HG03025 (cell line): ENCODE results near the gene C17orf107.
"Not testable (repeated sequence)": the region's sequence is repeated elsewhere in the genome, so short reads cannot be mapped to it uniquely, and the experiment has no call there.

ENCODE experiments used
- ATAC-seq: cut with Tn5 transposase; IDR thresholded peaks from one replicate; pipeline ENCODE4 v1.9.1; 2021; ENCODE audit warnings: mild to moderate bottlenecking, moderate library complexity; ENCODE audit not compliant: unreplicated experiment, low FRiP score

The C17orf107 gene

GRCh38 chr17:4898351-4898750 lies 985 bp upstream of the C17orf107 start:
- ATAC-seq: no peak

- no peak for ATAC-seq
These were observed 409 bp upstream of the C17orf107 start for GRCh38 chr17:4898927-4899326.

GRCh38 chr17:4900231-4901107 lies 1.1 kb downstream of the C17orf107 start:
- ATAC-seq: no peak

GRCh38 chr17:4901108-4901647 lies 1.8 kb downstream of the C17orf107 start:
- ATAC-seq: no peak

GRCh38 chr17:4901648-4902344 lies 2.5 kb downstream of the C17orf107 start:
- ATAC-seq: no peak

GRCh38 chr17:4902540-4902939 lies 3.2 kb downstream of the C17orf107 start:
- no peak for ATAC-seq

GRCh38 chr17:4903051-4903818 lies 3.9 kb downstream of the C17orf107 start, which contains the start of gene CHRNE:
CHRNE (minus strand) TSS chr17:4903098; CDS start chr17:4903063, 35 bp downstream.
- no peak for ATAC-seq

- not testable (repeated sequence) for ATAC-seq
These were observed 7.3 kb downstream of the C17orf107 start for GRCh38 chr17:4906642-4907041.

- ATAC-seq: no peak
These were observed 9.0 kb downstream of the C17orf107 start for GRCh38 chr17:4908301-4908700.

GRCh38 chr17:4908711-4909496 lies 9.6 kb downstream of the C17orf107 start:
- ATAC-seq: no peak

GRCh38 chr17:4913994-4914393 lies 14.7 kb downstream of the C17orf107 start:
- ATAC-seq: no peak

- ATAC-seq: not testable (repeated sequence)
These were observed 15.2 kb downstream of the C17orf107 start for GRCh38 chr17:4914551-4914950.

- ATAC-seq: no peak
These were observed 20.2 kb downstream of the C17orf107 start for GRCh38 chr17:4919511-4920047.

- ATAC-seq: no peak
These were observed 21.2 kb downstream of the C17orf107 start for GRCh38 chr17:4920351-4921048.

GRCh38 chr17:4921320-4921719 lies 22.0 kb downstream of the C17orf107 start:
- no peak for ATAC-seq

- not testable (repeated sequence) for ATAC-seq
These were observed 27.4 kb downstream of the C17orf107 start for GRCh38 chr17:4926577-4927335.

GRCh38 chr17:4928881-4929280 lies 29.5 kb downstream of the C17orf107 start:
- ATAC-seq: no peak

GRCh38 chr17:4931963-4932362 lies 32.6 kb downstream of the C17orf107 start, which contains the start of gene GP1BA:
GP1BA (plus strand) TSS chr17:4932277; CDS start chr17:4932605, 328 bp downstream.
- no peak for ATAC-seq
